PC-3 (cell line): ENCODE measurements around the gene DCAF7. TPM values are rescaled to one million over a fixed set of nuclear protein-coding genes. Genes with fewer than 3 reads are reported as not detected.

Experiments used
- ATAC-seq: fragments of 200-7000 bp; cut with Tn5 transposase; 2 replicates; pipeline ENCODE4 v1.9.1; 2020; ENCODE audit warnings: mild to moderate bottlenecking, moderate library complexity
- BruUV-seq: library from RNA; stranded (reverse); fragments of 400-500 nt; replicated peaks from 2 replicates; lab custom pipeline; 2021; lab: Mats Ljungman, UMichigan
- CTCF ChIA-PET: fragments of 300-600 bp; sonication (Branson Sonifier 250); formaldehyde crosslinking; loops from one replicate; lab custom pipeline; 2022; ENCODE audit warnings: antibody characterized with exemption; lab: Charles Lee
- POLR2A ChIA-PET: fragments of 300-600 bp; sonication (Branson Sonifier 250); formaldehyde crosslinking; loops from one replicate; lab custom pipeline; 2022; ENCODE audit warnings: antibody characterized with exemption; ENCODE audit not compliant: unreplicated experiment; lab: Charles Lee
- DNase-seq: peaks from one replicate; pipeline ENCODE4 v3.0.0-alpha.2; 2015
- H2AFZ ChIP-seq: fragments of 300-600 bp; sonication (generic); 2 replicates; pipeline ENCODE4 v1.6.0; 2016; ENCODE audit warnings: antibody characterized with exemption, low read length
- H3F3A ChIP-seq: fragments of 300-600 bp; sonication (generic); one replicate; pipeline ENCODE4 v1.6.0; 2017; ENCODE audit warnings: antibody characterized with exemption, low read length, control low read depth, mild to moderate bottlenecking; ENCODE audit not compliant: unreplicated experiment
- H3K27ac ChIP-seq: fragments of 300-600 bp; sonication (generic); 2 replicates; pipeline ENCODE4 v1.5.1; 2016; ENCODE audit warnings: mild to moderate bottlenecking, low read length
- H3K27me3 ChIP-seq: fragments of 300-600 bp; sonication (generic); 2 replicates; pipeline ENCODE4 v1.6.1; 2016; ENCODE audit warnings: low read length, mixed read lengths
- H3K36me3 ChIP-seq: fragments of 300-600 bp; sonication (generic); 2 replicates; pipeline ENCODE4 v1.6.1; 2016; ENCODE audit warnings: low read depth, mixed run types, low read length, mixed read lengths
- H3K4me1 ChIP-seq: fragments of 300-600 bp; sonication (generic); 2 replicates; pipeline ENCODE4 v1.5.1; 2016; ENCODE audit warnings: low read length; ENCODE audit not compliant: insufficient read depth
- H3K4me2 ChIP-seq: fragments of 300-600 bp; sonication (generic); 2 replicates; pipeline ENCODE4 v1.6.0; 2016; ENCODE audit warnings: low read length
- H3K4me3 ChIP-seq: fragments of 300-600 bp; sonication (generic); 2 replicates; pipeline ENCODE4 v1.5.1; 2016; ENCODE audit warnings: mild to moderate bottlenecking, low read length, mixed read lengths
- H3K79me2 ChIP-seq: fragments of 300-600 bp; sonication (generic); 2 replicates; pipeline ENCODE4 v1.6.1; 2017; ENCODE audit warnings: low read length, mixed read lengths
- H3K9ac ChIP-seq: fragments of 300-600 bp; sonication (generic); 2 replicates; pipeline ENCODE4 v1.6.0; 2016; ENCODE audit warnings: mild to moderate bottlenecking, low read length
- H3K9me2 ChIP-seq: fragments of 300-600 bp; sonication (generic); replicated peaks from 2 replicates; pipeline ENCODE4 v1.6.1; 2016; ENCODE audit warnings: mixed run types, low read length, mixed read lengths
- H3K9me3 ChIP-seq: fragments of 300-600 bp; sonication (generic); 2 replicates; pipeline ENCODE4 v1.6.1; 2016; ENCODE audit warnings: low read length, mixed read lengths
- H4K20me1 ChIP-seq: fragments of 300-600 bp; sonication (generic); 2 replicates; pipeline ENCODE4 v1.6.1; 2016; ENCODE audit warnings: low read length, mixed read lengths
- EZH2 ChIP-seq: fragments of 300-600 bp; sonication (generic); IDR thresholded peaks from one replicate; pipeline ENCODE4 v1.6.1; 2017; ENCODE audit warnings: antibody characterized with exemption, mild to moderate bottlenecking, low read length; ENCODE audit not compliant: unreplicated experiment
- EZH2phosphoT487 ChIP-seq: fragments of 300-600 bp; sonication (generic); IDR thresholded peaks from 2 replicates; pipeline ENCODE4 v1.6.1; 2018; ENCODE audit warnings: mild to moderate bottlenecking, antibody characterized with exemption, low read length, borderline replicate concordance
- intact Hi-C: fragments of 100-400 bp; cut with micrococcal nuclease; formaldehyde crosslinking; loops from 2 replicates; pipeline ENCODE4 v1.9.0; 2023
- total RNA-seq: library from RNA; depleted of rRNA; stranded (reverse); fragments of >200 nt; gene quantifications from 2 replicates; pipeline ENCODE4 v1.2.3, GENCODE V29; 2014
- TF ChIP-seq, protein P1 (sequence below): fragments of 300-600 bp; sonication (generic); conservative IDR thresholded peaks from 2 replicates; pipeline ENCODE4 v1.5.1; 2017; ENCODE audit warnings: antibody characterized with exemption, low read depth, mild to moderate bottlenecking, low read length

Gene DCAF7
- total RNA-seq, 1 experiment from 2014 or later, result 46.5 TPM

DNA sequence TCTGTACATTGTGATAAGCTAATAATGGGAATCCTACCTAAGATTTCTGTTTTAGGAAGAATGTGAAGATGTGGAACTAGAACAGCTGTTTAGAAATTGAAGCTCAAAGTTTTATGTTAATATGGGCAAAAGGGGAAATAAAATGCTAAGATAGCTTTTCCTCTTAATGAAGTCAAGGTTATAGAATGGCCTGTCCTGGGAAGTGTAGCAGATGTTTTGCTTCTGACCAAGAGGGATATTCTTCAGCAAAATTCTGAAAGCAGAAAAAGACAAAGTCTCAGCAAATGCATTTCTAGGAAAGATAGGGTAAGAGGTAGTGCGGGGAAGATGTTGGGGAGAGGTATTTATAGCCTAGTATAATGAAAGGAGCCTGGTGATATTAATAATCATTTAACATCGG lies 85.0 kb downstream of the DCAF7 start:
- CTCF ChIA-PET, result no interaction called here
- ATAC-seq (no peak), DNase-seq (no peak)
- no TSS peak for BruUV-seq
- no peak overlapping the region for H2AFZ ChIP-seq
- no peak overlapping the region for H3K27ac ChIP-seq
- H3K9me2 ChIP-seq, result no peaks in the 10 kb centered on the region
- H3K79me2 ChIP-seq, result no peaks in the 10 kb centered on the region
- H3F3A ChIP-seq, result no peaks in the 10 kb centered on the region
- intact Hi-C loops, result no loop called here
- H3K9me3 ChIP-seq, result no peaks in the 10 kb centered on the region
- H3K4me3 ChIP-seq, result no peak overlapping the region
- H3K36me3 ChIP-seq, result no peaks in the 10 kb centered on the region
- H3K4me1 ChIP-seq, result no peaks in the 10 kb centered on the region
- H3K9ac ChIP-seq, result no peak overlapping the region
- POLR2A ChIA-PET, result no interaction called here
- no peak overlapping the region for H3K4me2 ChIP-seq
- H4K20me1 ChIP-seq, result no peaks in the 10 kb centered on the region
- TF ChIP-seq EZH2 (no peak), EZH2phosphoT487 (no peak)
- TF ChIP-seq, protein P1, sequence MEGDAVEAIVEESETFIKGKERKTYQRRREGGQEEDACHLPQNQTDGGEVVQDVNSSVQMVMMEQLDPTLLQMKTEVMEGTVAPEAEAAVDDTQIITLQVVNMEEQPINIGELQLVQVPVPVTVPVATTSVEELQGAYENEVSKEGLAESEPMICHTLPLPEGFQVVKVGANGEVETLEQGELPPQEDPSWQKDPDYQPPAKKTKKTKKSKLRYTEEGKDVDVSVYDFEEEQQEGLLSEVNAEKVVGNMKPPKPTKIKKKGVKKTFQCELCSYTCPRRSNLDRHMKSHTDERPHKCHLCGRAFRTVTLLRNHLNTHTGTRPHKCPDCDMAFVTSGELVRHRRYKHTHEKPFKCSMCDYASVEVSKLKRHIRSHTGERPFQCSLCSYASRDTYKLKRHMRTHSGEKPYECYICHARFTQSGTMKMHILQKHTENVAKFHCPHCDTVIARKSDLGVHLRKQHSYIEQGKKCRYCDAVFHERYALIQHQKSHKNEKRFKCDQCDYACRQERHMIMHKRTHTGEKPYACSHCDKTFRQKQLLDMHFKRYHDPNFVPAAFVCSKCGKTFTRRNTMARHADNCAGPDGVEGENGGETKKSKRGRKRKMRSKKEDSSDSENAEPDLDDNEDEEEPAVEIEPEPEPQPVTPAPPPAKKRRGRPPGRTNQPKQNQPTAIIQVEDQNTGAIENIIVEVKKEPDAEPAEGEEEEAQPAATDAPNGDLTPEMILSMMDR, result no peak
- no peaks in the 10 kb centered on the region for H3K27me3 ChIP-seq

DNA sequence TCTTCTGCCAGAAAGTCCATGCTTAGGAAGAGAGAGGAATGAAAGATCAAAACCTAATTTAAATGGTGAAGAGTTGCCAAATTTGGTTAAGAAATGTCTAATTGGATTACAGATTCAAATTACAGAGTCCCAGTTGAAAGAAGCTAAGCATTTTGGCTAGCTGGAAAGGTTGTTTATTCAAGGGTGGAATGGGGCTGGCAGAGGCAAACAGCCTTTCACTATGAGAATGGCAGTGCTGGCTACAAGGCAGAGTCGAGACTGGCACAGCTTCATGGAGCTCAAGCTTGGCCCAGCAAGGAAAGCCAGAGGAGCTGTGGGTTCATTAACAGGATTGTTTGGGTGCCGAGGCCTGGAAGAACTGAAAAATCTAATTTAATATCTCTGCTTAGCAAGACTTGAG lies 85.5 kb downstream of the DCAF7 start:
- H3F3A ChIP-seq, result no peaks in the 10 kb centered on the region

DNA sequence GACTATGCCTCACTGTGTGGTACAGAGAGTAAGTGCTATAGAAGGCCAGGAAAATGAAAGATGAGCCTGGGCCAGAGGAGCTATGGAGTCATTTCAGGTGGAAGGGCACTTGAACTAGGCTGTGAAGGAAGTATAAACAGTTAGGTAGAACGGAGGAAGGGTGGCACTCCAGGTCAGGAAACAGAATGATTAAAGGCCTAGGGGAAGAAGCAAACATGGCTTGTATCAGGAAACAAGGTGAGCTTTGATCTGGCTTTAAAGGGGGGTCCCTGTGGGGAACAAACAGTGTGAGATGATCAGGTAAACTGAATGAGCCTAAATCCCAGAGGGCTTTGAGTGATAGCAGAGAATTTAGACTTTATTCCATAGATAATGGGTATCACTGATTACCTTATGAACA lies 88.8 kb downstream of the DCAF7 start:
- Histone ChIP-seq H2AFZ (no peak overlapping the region), H3K36me3 (no peaks in the 10 kb centered on the region), H3K9me3 (no peaks in the 10 kb centered on the region), H3K9me2 (no peaks in the 10 kb centered on the region), H3K4me2 (no peak overlapping the region), H3F3A (no peaks in the 10 kb centered on the region), H3K79me2 (no peaks in the 10 kb centered on the region), H3K27me3 (no peaks in the 10 kb centered on the region), H4K20me1 (no peaks in the 10 kb centered on the region), H3K27ac (no peak overlapping the region), H3K4me3 (no peak overlapping the region), H3K4me1 (no peaks in the 10 kb centered on the region), H3K9ac (no peak overlapping the region)
- no TSS peak for BruUV-seq
- ATAC-seq (no peak), DNase-seq (no peak)
- intact Hi-C loops, result no loop called here
- CTCF ChIA-PET, result no interaction called here
- TF ChIP-seq, protein P1, result no peak
- TF ChIP-seq EZH2phosphoT487, result no peak
- no peak for TF ChIP-seq EZH2
- POLR2A ChIA-PET, result no interaction called here

More for the DNA sequence above, 85.5 kb downstream of the DCAF7 start:
- Histone ChIP-seq H3K36me3 (no peaks in the 10 kb centered on the region), H3K79me2 (no peaks in the 10 kb centered on the region), H3K4me1 (no peaks in the 10 kb centered on the region), H3K4me3 (no peak overlapping the region), H3K9me3 (no peaks in the 10 kb centered on the region), H3K27me3 (no peaks in the 10 kb centered on the region), H3K4me2 (no peak overlapping the region), H3K9me2 (no peaks in the 10 kb centered on the region), H4K20me1 (no peaks in the 10 kb centered on the region), H3K9ac (no peak overlapping the region), H2AFZ (no peak overlapping the region), H3K27ac (no peak overlapping the region)
- CTCF ChIA-PET, result no interaction called here
- POLR2A ChIA-PET, result no interaction called here
- DNase-seq (no peak), ATAC-seq (no peak)
- intact Hi-C loops, result no loop called here
- TF ChIP-seq EZH2phosphoT487 (no peak), EZH2 (no peak)
- TF ChIP-seq, protein P1, result no peak
- BruUV-seq, result no TSS peak
